B cell (primary cell): ENCODE data around the gene ARHGAP26. TPM values are rescaled to one million over a fixed set of nuclear protein-coding genes. Genes with fewer than 3 reads are reported as not detected.

Experiments
- ATAC-seq: fragments of 200-7000 bp; cut with Tn5 transposase; one replicate; pipeline ENCODE4 v1.10.0; 2021; ENCODE audit warnings: low read depth, mild to moderate bottlenecking, moderate number of reproducible peaks, moderate library complexity
- CTCF ChIA-PET: fragments of 350-600 bp; sonication (Branson Sonifier 250); formaldehyde crosslinking; loops from one replicate; lab custom pipeline; 2021; ENCODE audit warnings: antibody characterized with exemption, inconsistent platforms; lab: Charles Lee
- POLR2A ChIA-PET: fragments of 350-600 bp; sonication (Branson Sonifier 250); formaldehyde crosslinking; loops from one replicate; lab custom pipeline; 2021; ENCODE audit warnings: antibody characterized with exemption; lab: Charles Lee
- DNase-seq: peaks from one replicate; pipeline ENCODE4 v3.0.0; 2013
- H2AFZ ChIP-seq: 2 replicates; pipeline ENCODE4 v1.6.1; 2012; ENCODE audit warnings: mild to moderate bottlenecking, low read depth, low read length; ENCODE audit not compliant: insufficient read depth, poor library complexity, severe bottlenecking
- H3K27ac ChIP-seq, 2 donors: 1 replicate in 1 of 2; 2 replicates in 1 of 2; pipeline ENCODE4 v1.5.1; 2012 to 2013; ENCODE audit warnings: low read length in 2 of 2, mild to moderate bottlenecking in 2 of 2, moderate library complexity in 1 of 2
- H3K27me3 ChIP-seq, 4 experiments: fragments of 200-600 bp in 1 of 4; sonication (generic) in 1 of 4; replicated peaks in 1 of 4; 1 replicate in 2 of 4; 2 replicates in 2 of 4; pipeline versions ENCODE4 v1.6.1 to v1.7.0; 2013 to 2016; ENCODE audit warnings: low read length in 3 of 4, mild to moderate bottlenecking in 2 of 4, mixed read lengths in 1 of 4, moderate library complexity in 1 of 4; ENCODE audit not compliant: insufficient read depth in 4 of 4, control insufficient read depth in 3 of 4; ENCODE audit errors: control extremely low read depth in 1 of 4
- H3K36me3 ChIP-seq, 2 experiments: replicated peaks in 1 of 2; 1 replicate in 1 of 2; 2 replicates in 1 of 2; pipeline versions ENCODE4 v1.6.1 to v1.7.1; 2013; ENCODE audit warnings: low read length in 1 of 2; ENCODE audit not compliant: insufficient read depth in 2 of 2, control insufficient read depth in 1 of 2; ENCODE audit errors: control extremely low read depth in 1 of 2, extremely low read depth in 1 of 2
- H3K4me1 ChIP-seq, 2 donors: fragments of 200-600 bp in 1 of 2; sonication (generic) in 1 of 2; 1 replicate in 1 of 2; 2 replicates in 1 of 2; pipeline versions ENCODE4 v1.5.1 to v1.6.1; 2013 to 2017; ENCODE audit warnings: low read length in 2 of 2; ENCODE audit not compliant: control insufficient read depth in 2 of 2, insufficient read depth in 2 of 2
- H3K4me2 ChIP-seq: replicated peaks from 2 replicates; pipeline ENCODE3; 2012; ENCODE audit warnings: mild to moderate bottlenecking, low read depth, low read length; ENCODE audit not compliant: poor library complexity, severe bottlenecking
- H3K4me3 ChIP-seq, 5 experiments: fragments of 200-600 bp in 1 of 5; sonication (generic) in 1 of 5; 1 replicate in 3 of 5; 2 replicates in 2 of 5; pipeline versions ENCODE4 v1.5.1 to v1.7.0; 2011 to 2016; ENCODE audit warnings: low read length in 4 of 5, mild to moderate bottlenecking in 4 of 5, low read depth in 2 of 5, control low read depth in 1 of 5, moderate library complexity in 1 of 5; ENCODE audit not compliant: insufficient read depth in 1 of 5; ENCODE audit errors: control extremely low read depth in 1 of 5, extremely low read depth in 1 of 5
- H3K79me2 ChIP-seq: fragments of 200-600 bp; sonication (generic); one replicate; pipeline ENCODE4 v1.6.0; 2016; ENCODE audit warnings: low read length; ENCODE audit not compliant: control insufficient read depth, insufficient read depth
- H3K9ac ChIP-seq: fragments of 200-600 bp; sonication (generic); 2 replicates; pipeline ENCODE4 v1.6.1; 2017; ENCODE audit warnings: mild to moderate bottlenecking, low read length, moderate library complexity
- H3K9me3 ChIP-seq, 3 donors: one replicate each; pipeline versions ENCODE4 v1.6.1 to v1.7.1; 2013; ENCODE audit warnings: low read length in 2 of 3; ENCODE audit not compliant: control insufficient read depth in 2 of 3, insufficient read depth in 1 of 3; ENCODE audit errors: control extremely low read depth in 1 of 3
- H4K20me1 ChIP-seq: 2 replicates; pipeline ENCODE4 v1.6.0; 2012; ENCODE audit warnings: mild to moderate bottlenecking, low read length; ENCODE audit not compliant: insufficient read depth, control insufficient read depth, poor library complexity, severe bottlenecking
- H3K27ac Mint-ChIP-seq: one replicate; pipeline ENCODE4 v1.8.0; 2021; ENCODE audit warnings: mixed read lengths
- H3K27me3 Mint-ChIP-seq: one replicate; pipeline ENCODE4 v1.8.0; 2021; ENCODE audit warnings: mixed read lengths
- H3K4me1 Mint-ChIP-seq: one replicate; pipeline ENCODE4 v1.8.0; 2021; ENCODE audit warnings: mixed read lengths
- H3K4me3 Mint-ChIP-seq: one replicate; pipeline ENCODE4 v1.8.0; 2021; ENCODE audit warnings: mixed read lengths
- H3K9me3 Mint-ChIP-seq: one replicate; pipeline ENCODE4 v1.8.0; 2022; ENCODE audit warnings: mixed read lengths; ENCODE audit not compliant: insufficient read depth
- CTCF ChIP-seq: fragments of 200-600 bp; IDR thresholded peaks from one replicate; pipeline ENCODE4 v1.8.0; 2022; ENCODE audit warnings: antibody characterized with exemption, mild to moderate bottlenecking
- EZH2 ChIP-seq: IDR thresholded peaks from 2 replicates; pipeline ENCODE4 v1.6.1; 2012; ENCODE audit warnings: borderline replicate concordance, low read depth, mild to moderate bottlenecking, moderate library complexity, low read length; ENCODE audit not compliant: insufficient read depth, poor library complexity, severe bottlenecking
- WGBS: methylation state at CpG from one replicate; pipeline ENCODE4 v1.1.5; 2013; ENCODE audit warnings: missing lambda C conversion rate; ENCODE audit not compliant: insufficient coverage; 5-methylcytosine and 5-hydroxymethylcytosine counted together
- intact Hi-C: fragments of 100-400 bp; cut with micrococcal nuclease; formaldehyde crosslinking; loops from one replicate; pipeline ENCODE4 v1.10.0; 2022
- polyA plus RNA-seq: library from polyadenylated mRNA; depleted of rRNA; stranded (reverse); fragments of >200 nt; gene quantifications from 2 replicates; pipeline ENCODE4 v1.2.3, GENCODE V29; 2012
- total RNA-seq, 2 donors: library from RNA; stranded (reverse); fragments of 120-200 nt in 1 of 2; gene quantifications; 1 replicate in 1 of 2; 2 replicates in 1 of 2; pipeline versions ENCODE4 v1.2.3 to v1.2.4, GENCODE V29; 2013 to 2022

ARHGAP26 gene
- total and polyA plus RNA-seq, 2 donors (not counting 1 experiment from before 2014, with no cell fraction given), result 1.8 to 22.5 TPM

- Histone ChIP-seq H3K27ac (no peak overlapping the region), H3K4me2 (no peak overlapping the region), H3K4me3 (no peak overlapping the region), H3K27me3 (no peaks in the 10 kb centered on the region), H4K20me1 (no peaks in the 10 kb centered on the region), H3K79me2 (no peaks in the 10 kb centered on the region), H2AFZ (no peak overlapping the region), H3K36me3 (peaks cover 0 to 2% of the 10 kb centered on the region in 2 experiments), H3K9ac (no peak overlapping the region), H3K9me3 (no peaks in the 10 kb centered on the region), H3K4me1 (peaks cover 5 to 7% of the 10 kb centered on the region in 2 donors)
- no peak for TF ChIP-seq CTCF
- TF ChIP-seq EZH2, result no peak
- no peak for DNase-seq
- Mint-ChIP-seq H3K4me1 (peaks cover 11% of the 10 kb centered on the region), H3K9me3 (no peaks in the 10 kb centered on the region), H3K4me3 (no peak overlapping the region), H3K27me3 (no peaks in the 10 kb centered on the region), H3K27ac (no peak overlapping the region)
- WGBS, result no CpG with 5 or more reads among the region's 8 CpGs
- intact Hi-C loops, result no loop called here
- POLR2A ChIA-PET, result interaction anchor here (0.7 kb wide), 1 partner anchor 50 kb away, joined by 3 read pairs; no protein-coding TSS in a partner anchor
- CTCF ChIA-PET, result no interaction called here
- no peak for ATAC-seq
Measured at GRCh38 chr5:143166661-143167420, 396.7 kb downstream of the ARHGAP26 start.

GRCh38 chr5:143168171-143168741 lies 398.1 kb downstream of the ARHGAP26 start:
- H3K27ac Mint-ChIP-seq, result no peak overlapping the region
- peaks cover 11% of the 10 kb centered on the region for H3K4me1 Mint-ChIP-seq
- no peaks in the 10 kb centered on the region for H3K27me3 Mint-ChIP-seq
- DNase-seq, result no peak
- no peak overlapping the region for H3K4me3 Mint-ChIP-seq
- no peaks in the 10 kb centered on the region for H3K9me3 Mint-ChIP-seq
- 100% methylated on average over 1 of the region's 2 CpGs for WGBS
- no peak for ATAC-seq
- no peak overlapping the region for H3K27ac ChIP-seq
- H3K4me1 ChIP-seq, result peaks cover 5 to 7% of the 10 kb centered on the region in 2 donors
- POLR2A ChIA-PET, result no interaction called here
- CTCF ChIA-PET, result no interaction called here
- no peaks in the 10 kb centered on the region for H3K36me3 ChIP-seq
- no peaks in the 10 kb centered on the region for H3K79me2 ChIP-seq
- intact Hi-C loops, result no loop called here
- no peaks in the 10 kb centered on the region for H3K9me3 ChIP-seq
- no peak overlapping the region for H3K4me3 ChIP-seq
- no peak overlapping the region for H3K4me2 ChIP-seq
- H4K20me1 ChIP-seq, result no peaks in the 10 kb centered on the region
- H3K27me3 ChIP-seq, result no peaks in the 10 kb centered on the region
- no peak overlapping the region for H2AFZ ChIP-seq
- TF ChIP-seq EZH2, result no peak
- no peak for TF ChIP-seq CTCF
- no peak overlapping the region for H3K9ac ChIP-seq
